ENCODE data around the gene CHAT. TPM values are rescaled to one million over a fixed set of nuclear protein-coding genes. Genes with fewer than 3 reads are reported as not detected.

The CHAT gene
- total and polyA plus RNA-seq, 8 donors, result 0.28 TPM; not detected in 7

GRCh38 chr10:49620286-49620810 lies 6.5 kb downstream of the CHAT start:
- no peaks in the 10 kb centered on the region for H3K36me3 ChIP-seq
- no peak for TF ChIP-seq CTCF (IDR thresholded peaks at IDR 0.05)
- no peaks in the 10 kb centered on the region for H3K9me3 ChIP-seq
- no peak overlapping the region for H3K4me3 ChIP-seq
- ATAC-seq (no peak), FAIRE-seq (no peak), DNase-seq (peak in 1 of 6 donors; percentile 30)
- WGBS, 2 donors, result 65 to 70% methylated on average over 12 of the region's 12 CpGs
- no peaks in the 10 kb centered on the region for H3K4me1 ChIP-seq
- intact Hi-C loops (cut with DNase I), result no loop called here
- H3K27ac ChIP-seq, result no peak overlapping the region
- H3K27me3 ChIP-seq, result peaks cover 0 to 6% (median 0%) of the 10 kb centered on the region in 4 donors

- WGBS, 2 donors, result 47 to 56% methylated on average over 6 of the region's 6 CpGs
- Histone ChIP-seq H3K4me1 (no peaks in the 10 kb centered on the region), H3K27ac (no peak overlapping the region), H3K4me3 (no peak overlapping the region), H3K9me3 (no peaks in the 10 kb centered on the region), H3K36me3 (no peaks in the 10 kb centered on the region), H3K27me3 (peaks cover 0 to 2% (median 0%) of the 10 kb centered on the region in 4 donors)
- DNase-seq, result peak in 1 of 6 donors; percentile 30
- TF ChIP-seq CTCF (IDR thresholded peaks at IDR 0.05), result no peak
- FAIRE-seq, result no peak
- peak in 1 of 4 donors; percentile 43 for ATAC-seq
- intact Hi-C loops (cut with DNase I), result no loop called here
These were observed 7.1 kb downstream of the CHAT start for GRCh38 chr10:49620841-49621378.

GRCh38 chr10:49621561-49621960 lies 7.7 kb downstream of the CHAT start:
- Histone ChIP-seq H3K27ac (no peak overlapping the region), H3K4me3 (no peak overlapping the region), H3K4me1 (no peaks in the 10 kb centered on the region), H3K27me3 (no peaks in the 10 kb centered on the region), H3K9me3 (no peaks in the 10 kb centered on the region), H3K36me3 (no peaks in the 10 kb centered on the region)
- FAIRE-seq (no peak), ATAC-seq (no peak), DNase-seq (no peak)
- 41 to 42% methylated on average over 6 of the region's 6 CpGs for WGBS, 2 donors
- TF ChIP-seq CTCF (IDR thresholded peaks at IDR 0.05), result no peak
- intact Hi-C loops (cut with DNase I), result no loop called here

GRCh38 chr10:49622426-49623425 lies 8.9 kb downstream of the CHAT start:
- DNase-seq (no peak), FAIRE-seq (no peak), ATAC-seq (no peak)
- Histone ChIP-seq H3K27ac (no peak overlapping the region), H3K4me3 (no peak overlapping the region), H3K27me3 (no peaks in the 10 kb centered on the region), H3K4me1 (no peaks in the 10 kb centered on the region), H3K36me3 (no peaks in the 10 kb centered on the region), H3K9me3 (no peaks in the 10 kb centered on the region)
- WGBS, 2 donors, result 57 to 63% methylated on average over 11 of the region's 11 CpGs
- intact Hi-C loops (cut with DNase I), result no loop called here
- TF ChIP-seq CTCF (IDR thresholded peaks at IDR 0.05), result no peak

Measured in pancreas (tissue), 10 donors.